22Rv1 (cell line): ENCODE measurements around the gene SERPINB4.
"Not testable (repeated sequence)": the region's sequence is repeated elsewhere in the genome, so short reads cannot be mapped to it uniquely, and the experiment has no call there.

Experiments
- CTCF ChIP-seq: fragments of 450-650 bp; IDR thresholded peaks from 2 replicates; pipeline ENCODE4 v1.5.1; 2017; ENCODE audit warnings: mild to moderate bottlenecking
- ZFX ChIP-seq: fragments of 450-650 bp; IDR thresholded peaks from 2 replicates; pipeline ENCODE4 v1.6.1; 2017; ENCODE audit warnings: antibody characterized with exemption, borderline replicate concordance

GRCh38 chr18:63642668-63643356, 1.2 kb downstream of the SERPINB4 start:
- not testable (repeated sequence) for TF ChIP-seq CTCF, ZFX
